Activated CD8-positive, alpha-beta T cell treated with anti-CD3 and anti-CD28 coated beads for 36 hours (primary cell): ENCODE data around the gene RAB3D. TPM values are rescaled to one million over a fixed set of nuclear protein-coding genes. Genes with fewer than 3 reads are reported as not detected.
"Not testable (repeated sequence)": the region's sequence is repeated elsewhere in the genome, so short reads cannot be mapped to it uniquely, and the experiment has no call there.

Experiments
- ATAC-seq: fragments of 200-7000 bp; cut with Tn5 transposase; one replicate; pipeline ENCODE4 v1.10.0; 2021; ENCODE audit warnings: mild to moderate bottlenecking, moderate library complexity
- CTCF ChIA-PET: fragments of 350-600 bp; sonication (Branson Sonifier 250); formaldehyde crosslinking; loops from one replicate; lab custom pipeline; 2021; ENCODE audit warnings: antibody characterized with exemption; lab: Charles Lee
- POLR2A ChIA-PET: fragments of 350-600 bp; sonication (Branson Sonifier 250); formaldehyde crosslinking; loops from one replicate; lab custom pipeline; 2021; ENCODE audit warnings: antibody characterized with exemption; lab: Charles Lee
- DNase-seq: peaks from one replicate; pipeline ENCODE4 v3.0.0-alpha.2; 2020
- H3K27ac Mint-ChIP-seq: one replicate; pipeline ENCODE4 v1.8.0; 2021; ENCODE audit warnings: mild to moderate bottlenecking, mixed read lengths
- H3K27me3 Mint-ChIP-seq: one replicate; pipeline ENCODE4 v1.8.0; 2021; ENCODE audit warnings: mixed read lengths
- H3K36me3 Mint-ChIP-seq: one replicate; pipeline ENCODE4 v1.8.0; 2021; ENCODE audit warnings: low read depth, mixed read lengths
- H3K4me1 Mint-ChIP-seq: one replicate; pipeline ENCODE4 v1.8.0; 2021; ENCODE audit warnings: low read depth, mixed read lengths
- H3K4me3 Mint-ChIP-seq: one replicate; pipeline ENCODE4 v1.8.0; 2021; ENCODE audit warnings: mild to moderate bottlenecking, moderate library complexity, mixed read lengths
- H3K9me3 Mint-ChIP-seq: one replicate; pipeline ENCODE4 v1.8.0; 2021; ENCODE audit warnings: mixed read lengths
- CTCF ChIP-seq: fragments of 200-600 bp; IDR thresholded peaks from one replicate; pipeline ENCODE4 v1.8.0; 2022; ENCODE audit warnings: antibody characterized with exemption, mild to moderate bottlenecking
- intact Hi-C: fragments of 100-400 bp; cut with micrococcal nuclease; formaldehyde crosslinking; loops from one replicate; pipeline ENCODE4 v1.10.0; 2022
- total RNA-seq, 2 experiments: library from RNA; stranded (reverse); gene quantifications; one replicate each; pipeline ENCODE4 v1.2.3, GENCODE V29; 2021

RAB3D gene
- total RNA-seq, 2 experiments from 2014 or later = 6.7 to 7.0 TPM

DNA sequence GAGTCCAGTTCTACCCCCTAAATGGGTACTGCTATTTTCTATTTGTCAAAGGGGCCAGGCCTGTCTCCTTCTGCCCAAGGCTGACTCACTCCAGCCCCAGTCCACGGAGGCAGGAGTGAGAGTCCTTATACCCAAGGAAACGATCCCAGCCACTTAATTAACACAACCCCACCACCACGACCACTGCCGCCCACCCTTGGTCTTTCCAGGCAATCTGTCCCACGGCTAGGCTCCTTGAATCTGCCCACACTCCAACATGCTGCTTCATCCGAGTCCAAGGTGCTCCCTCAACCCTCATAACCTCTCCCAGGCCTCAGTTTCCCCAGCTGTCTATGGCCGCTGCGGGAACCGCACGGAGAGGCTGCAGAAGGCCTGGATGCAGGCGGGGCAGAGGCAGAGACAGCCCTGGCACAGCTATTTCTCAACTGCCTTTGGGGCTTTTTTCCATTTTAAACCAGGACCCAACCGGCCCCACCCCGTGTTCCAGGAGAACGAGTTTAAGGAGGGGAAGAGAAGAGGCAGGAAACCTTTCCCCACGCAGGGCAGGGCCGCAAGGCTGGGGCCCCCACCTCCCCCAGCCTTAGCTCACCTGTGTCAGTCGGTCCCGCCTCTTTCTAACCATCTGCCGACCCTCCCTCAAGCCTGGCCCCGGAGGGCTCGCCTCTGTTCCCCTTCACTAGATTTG is 746 bp downstream of the RAB3D start:
- H3K27ac Mint-ChIP-seq = no peak overlapping the region
- H3K27me3 Mint-ChIP-seq = no peaks in the 10 kb centered on the region
- ChIA-PET CTCF (interaction anchor here (1.3 to 2.3 kb wide), 4 partner anchors 13 to 45 kb away, joined by 3 to 6 read pairs (median 6); no protein-coding TSS in a partner anchor), POLR2A (interaction anchor here (1.5 kb wide), 1 partner anchor 144 kb away, joined by 4 read pairs; no protein-coding TSS in a partner anchor)
- H3K4me1 Mint-ChIP-seq = peaks cover 20% of the 10 kb centered on the region
- intact Hi-C loops = no loop called here
- H3K4me3 Mint-ChIP-seq = peak overlapping the region; percentile 72
- H3K36me3 Mint-ChIP-seq = peaks cover 16% of the 10 kb centered on the region
- no peak for ATAC-seq
- no peaks in the 10 kb centered on the region for H3K9me3 Mint-ChIP-seq
- TF ChIP-seq CTCF = no peak
- DNase-seq = no peak

DNA sequence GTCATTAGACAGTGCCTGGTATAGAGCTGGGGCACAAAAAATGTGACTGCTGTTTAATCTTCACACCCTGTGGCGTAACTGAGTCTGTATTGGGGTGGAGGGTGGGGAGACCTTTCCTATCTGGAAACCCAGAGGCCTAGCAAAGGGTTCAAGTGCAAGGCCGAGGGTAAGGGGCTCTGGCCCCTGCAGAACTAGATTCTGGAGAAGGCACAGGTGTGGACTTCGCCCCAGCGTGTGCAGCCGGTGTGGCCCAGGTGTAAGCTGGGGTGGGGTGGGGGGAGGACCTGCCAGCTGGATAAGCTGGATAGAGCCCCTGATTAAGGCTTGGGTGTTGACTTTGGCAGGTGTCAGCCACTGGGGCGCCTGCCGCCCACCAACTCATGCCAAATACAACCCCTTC is 1.3 kb downstream of the RAB3D start:
- H3K4me3 Mint-ChIP-seq = no peak overlapping the region
- ChIA-PET CTCF (interaction anchor here (1.2 to 2.3 kb wide), 4 partner anchors 13 to 44 kb away, joined by 3 to 6 read pairs (median 5); no protein-coding TSS in a partner anchor), POLR2A (interaction anchor here (1.1 to 1.5 kb wide), 2 partner anchors 30 to 144 kb away, joined by 3 to 4 read pairs; no protein-coding TSS in a partner anchor)
- no peaks in the 10 kb centered on the region for H3K27me3 Mint-ChIP-seq
- H3K36me3 Mint-ChIP-seq = peaks cover 16% of the 10 kb centered on the region
- intact Hi-C loops = no loop called here
- H3K9me3 Mint-ChIP-seq = no peaks in the 10 kb centered on the region
- no peak overlapping the region for H3K27ac Mint-ChIP-seq
- no peak for DNase-seq
- no peak for ATAC-seq
- peaks cover 20% of the 10 kb centered on the region for H3K4me1 Mint-ChIP-seq
- TF ChIP-seq CTCF = no peak

GRCh38 chr19:11337080-11337479 is 2.4 kb downstream of the RAB3D start:
- TF ChIP-seq CTCF = no peak
- H3K27ac Mint-ChIP-seq = no peak overlapping the region
- ATAC-seq = no peak
- H3K27me3 Mint-ChIP-seq = no peaks in the 10 kb centered on the region
- intact Hi-C loops = no loop called here
- ChIA-PET CTCF (interaction anchor here (1.2 to 1.4 kb wide), 2 partner anchors 43 to 44 kb away, joined by 4 read pairs; no protein-coding TSS in a partner anchor), POLR2A (interaction anchor here (1.1 kb wide), 1 partner anchor 31 kb away, joined by 3 read pairs; no protein-coding TSS in a partner anchor)
- DNase-seq = no peak
- H3K9me3 Mint-ChIP-seq = no peaks in the 10 kb centered on the region
- H3K4me3 Mint-ChIP-seq = no peak overlapping the region
- peaks cover 16% of the 10 kb centered on the region for H3K36me3 Mint-ChIP-seq
- peaks cover 20% of the 10 kb centered on the region for H3K4me1 Mint-ChIP-seq

GRCh38 chr19:11335449-11336146 is 3.9 kb downstream of the RAB3D start:
- H3K27me3 Mint-ChIP-seq = no peaks in the 10 kb centered on the region
- POLR2A ChIA-PET = interaction anchor here (0.6 to 0.8 kb wide), 2 partner anchors 11 to 158 kb away, joined by 3 read pairs; no protein-coding TSS in a partner anchor
- peaks cover 16% of the 10 kb centered on the region for H3K36me3 Mint-ChIP-seq
- H3K27ac Mint-ChIP-seq = no peak overlapping the region
- no peak for TF ChIP-seq CTCF
- DNase-seq (no peak), ATAC-seq (no peak)
- intact Hi-C loops = no loop called here
- no peaks in the 10 kb centered on the region for H3K9me3 Mint-ChIP-seq
- peaks cover 20% of the 10 kb centered on the region for H3K4me1 Mint-ChIP-seq
- CTCF ChIA-PET = no interaction called here
- H3K4me3 Mint-ChIP-seq = no peak overlapping the region

DNA sequence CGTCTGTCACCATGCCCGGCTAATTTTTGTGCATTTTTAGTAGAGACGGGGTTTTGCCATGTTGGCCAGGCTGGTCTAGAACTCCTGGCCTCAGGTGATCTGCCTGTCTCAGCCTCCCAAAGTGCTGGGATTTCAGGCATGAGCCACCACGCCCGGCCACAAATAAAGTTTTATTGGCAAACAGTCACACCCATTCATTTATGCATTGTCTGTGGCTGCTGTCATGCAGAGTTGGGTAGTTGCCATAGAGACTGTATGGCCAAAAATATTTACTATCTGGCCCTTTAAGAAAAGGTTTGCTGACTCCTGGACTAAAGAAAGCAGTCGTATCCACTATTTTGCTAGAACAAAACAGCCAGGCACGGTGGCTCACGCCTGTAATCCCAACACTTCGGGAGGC is 5.6 kb downstream of the RAB3D start:
- POLR2A ChIA-PET, CTCF ChIA-PET, DNase-seq, H3K27ac Mint-ChIP-seq, H3K27me3 Mint-ChIP-seq, H3K9me3 Mint-ChIP-seq, intact Hi-C loops, H3K4me3 Mint-ChIP-seq, ATAC-seq: not testable (repeated sequence)
- Mint-ChIP-seq H3K36me3 (peaks cover 16% of the 10 kb centered on the region), H3K4me1 (peaks cover 14% of the 10 kb centered on the region)
